Mesodermal cell (in vitro differentiated cells): ENCODE data around the gene CDC20B.

ENCODE experiments used
- H3K27ac ChIP-seq: 2 replicates; pipeline ENCODE4 v1.7.0; 2013; ENCODE audit warnings: mild to moderate bottlenecking, low read depth, low read length, moderate library complexity; ENCODE audit not compliant: severe bottlenecking
- H3K36me3 ChIP-seq: 2 replicates; pipeline ENCODE4 v1.7.1; 2013; ENCODE audit warnings: mild to moderate bottlenecking, low read length, moderate library complexity; ENCODE audit not compliant: control insufficient read depth, insufficient read depth
- H3K4me1 ChIP-seq: one replicate; pipeline ENCODE4 v1.7.1; 2013; ENCODE audit warnings: mild to moderate bottlenecking, low read length; ENCODE audit not compliant: insufficient read depth, control insufficient read depth, poor library complexity, severe bottlenecking
- H3K4me3 ChIP-seq: 2 replicates; pipeline ENCODE4 v1.7.0; 2013; ENCODE audit warnings: low read length, control low read depth, mild to moderate bottlenecking; ENCODE audit not compliant: insufficient read depth, poor library complexity, severe bottlenecking; ENCODE audit errors: extremely low read depth
- H3K9me3 ChIP-seq: 2 replicates; pipeline ENCODE4 v1.7.1; 2013; ENCODE audit warnings: mild to moderate bottlenecking, low read length, moderate library complexity; ENCODE audit not compliant: control insufficient read depth
- WGBS, 2 experiments: methylation state at CpG; one replicate each; pipeline ENCODE4 v1.1.5; 2013; ENCODE audit warnings: missing lambda C conversion rate in 2 of 2; ENCODE audit not compliant: insufficient coverage in 2 of 2; 5-methylcytosine and 5-hydroxymethylcytosine counted together

The CDC20B gene

GRCh38 chr5:55159763-55160492 is 13.0 kb downstream of the CDC20B start, which contains the start of gene GPX8:
TSS of gene GPX8 (plus strand) at chr5:55160171. CDS start at chr5:55160193, 22 bp downstream.
- H3K9me3 ChIP-seq: peaks cover 8% of the 10 kb centered on the region
- peak within 1 kb of the TSS; percentile 94 for H3K27ac ChIP-seq
- H3K4me3 ChIP-seq: peak within 1 kb of the TSS; percentile 48
- WGBS, 2 experiments: 0 to 5% methylated on average over 4 to 7 of the region's 10 CpGs
- H3K36me3 ChIP-seq: peaks cover 33% of the 10 kb centered on the region
- peaks cover 7% of the 10 kb centered on the region for H3K4me1 ChIP-seq

- Histone ChIP-seq H3K4me1 (peaks cover 12% of the 10 kb centered on the region), H3K4me3 (no peak overlapping the region), H3K27ac (peak overlapping the region; percentile 3), H3K9me3 (peaks cover 8% of the 10 kb centered on the region), H3K36me3 (no peaks in the 10 kb centered on the region)
- 80% methylated on average over 1 of the region's 3 CpGs for WGBS, 2 experiments
Measured at GRCh38 chr5:55154873-55155272, 18.1 kb downstream of the CDC20B start.

- H3K4me1 ChIP-seq: peaks cover 12% of the 10 kb centered on the region
- H3K27ac ChIP-seq: no peak overlapping the region
- no peaks in the 10 kb centered on the region for H3K36me3 ChIP-seq
- no peak overlapping the region for H3K4me3 ChIP-seq
- H3K9me3 ChIP-seq: peaks cover 8% of the 10 kb centered on the region
- 82 to 100% methylated on average over 1 to 2 of the region's 5 CpGs for WGBS, 2 experiments
Measured at GRCh38 chr5:55151923-55152842, 20.8 kb downstream of the CDC20B start.

- Histone ChIP-seq H3K36me3 (no peaks in the 10 kb centered on the region), H3K4me3 (no peak overlapping the region), H3K4me1 (peaks cover 5% of the 10 kb centered on the region), H3K9me3 (no peaks in the 10 kb centered on the region), H3K27ac (no peak overlapping the region)
- 83 to 100% methylated on average over 1 to 2 of the region's 2 CpGs for WGBS, 2 experiments
Measured at GRCh38 chr5:55149308-55149795, 23.6 kb downstream of the CDC20B start.

GRCh38 chr5:55146543-55147151 is 26.3 kb downstream of the CDC20B start:
- Histone ChIP-seq H3K4me3 (no peak overlapping the region), H3K27ac (no peak overlapping the region), H3K4me1 (peaks cover 2% of the 10 kb centered on the region), H3K36me3 (no peaks in the 10 kb centered on the region), H3K9me3 (no peaks in the 10 kb centered on the region)
- WGBS, 2 experiments: 7 to 9% methylated on average over 5 to 9 of the region's 11 CpGs

GRCh38 chr5:55146080-55146479 is 26.9 kb downstream of the CDC20B start:
- H3K4me3 ChIP-seq: no peak overlapping the region
- H3K27ac ChIP-seq: no peak overlapping the region
- H3K36me3 ChIP-seq: no peaks in the 10 kb centered on the region
- no peaks in the 10 kb centered on the region for H3K9me3 ChIP-seq
- H3K4me1 ChIP-seq: peaks cover 2% of the 10 kb centered on the region
- WGBS, 2 experiments: 91 to 95% methylated on average over 6 of the region's 8 CpGs

- peaks cover 2% of the 10 kb centered on the region for H3K4me1 ChIP-seq
- WGBS, 2 experiments: 92 to 94% methylated on average over 3 of the region's 4 CpGs
Measured at GRCh38 chr5:55143624-55144023, 29.4 kb downstream of the CDC20B start.

GRCh38 chr5:55141945-55142690 is 30.9 kb downstream of the CDC20B start:
- Histone ChIP-seq H3K4me3 (no peak overlapping the region), H3K36me3 (no peaks in the 10 kb centered on the region), H3K4me1 (peaks cover 2% of the 10 kb centered on the region), H3K9me3 (no peaks in the 10 kb centered on the region), H3K27ac (no peak overlapping the region)
- WGBS, 2 experiments: 84 to 97% methylated on average over 7 of the region's 9 CpGs

More at GRCh38 chr5:55143624-55144023, 29.4 kb downstream of the CDC20B start:
- H3K36me3 ChIP-seq: no peaks in the 10 kb centered on the region
- H3K4me3 ChIP-seq: no peak overlapping the region
- H3K27ac ChIP-seq: no peak overlapping the region
- no peaks in the 10 kb centered on the region for H3K9me3 ChIP-seq

GRCh38 chr5:55140908-55141665 is 31.9 kb downstream of the CDC20B start:
- Histone ChIP-seq H3K36me3 (no peaks in the 10 kb centered on the region), H3K4me3 (no peak overlapping the region), H3K27ac (no peak overlapping the region), H3K9me3 (no peaks in the 10 kb centered on the region), H3K4me1 (peaks cover 2% of the 10 kb centered on the region)
- 88 to 100% methylated on average over 6 to 8 of the region's 9 CpGs for WGBS, 2 experiments
